Stimulated activated CD8-positive, alpha-beta memory T cell treated with anti-CD3 and anti-CD28 coated beads, Interleukin-2, amount 100 ng/mL, for 1 hour (primary cell): Measurements from ENCODE around the gene AGFG1.

Experiments
- DNase-seq, 2 donors: peaks; one replicate each; pipeline ENCODE4 v3.0.0-alpha.2; 2020; ENCODE audit warnings: low read depth in 2 of 2

Gene AGFG1

GRCh38 chr2:227607941-227608340, 136.0 kb downstream of the AGFG1 start:
- DNase-seq = no peak

- no peak for DNase-seq
Observed at GRCh38 chr2:227608561-227609338, 136.8 kb downstream of the AGFG1 start.

- no peak for DNase-seq
Observed at GRCh38 chr2:227610123-227610522, 138.2 kb downstream of the AGFG1 start.
